Mucosa of descending colon (tissue), 3 donors: ENCODE measurements around the gene TGFBR2. TPM values are rescaled to one million over a fixed set of nuclear protein-coding genes. Genes with fewer than 3 reads are reported as not detected.
"Not testable (repeated sequence)": the region's sequence is repeated elsewhere in the genome, so short reads cannot be mapped to it uniquely, and the experiment has no call there.

Source experiments
- ATAC-seq: fragments of 200-7000 bp; cut with Tn5 transposase; one replicate; pipeline ENCODE4 v1.9.1; 2020; ENCODE audit warnings: mild to moderate bottlenecking, moderate library complexity
- DNase-seq, 3 donors: peaks; one replicate each; pipeline ENCODE4 v3.0.0-alpha.2; 2020
- H3K36me3 ChIP-seq: fragments of 200-600 bp; one replicate; pipeline ENCODE4 v1.8.0; 2021; ENCODE audit warnings: low read depth, mild to moderate bottlenecking
- H3K4me1 ChIP-seq: fragments of 200-600 bp; one replicate; pipeline ENCODE4 v1.8.0; 2021; ENCODE audit warnings: low read depth, mild to moderate bottlenecking
- H3K4me3 ChIP-seq: fragments of 200-600 bp; one replicate; pipeline ENCODE4 v1.8.0; 2021; ENCODE audit warnings: mild to moderate bottlenecking
- H3K9me3 ChIP-seq: fragments of 200-600 bp; one replicate; pipeline ENCODE4 v1.8.0; 2021; ENCODE audit warnings: mild to moderate bottlenecking
- CTCF ChIP-seq: fragments of 200-600 bp; IDR thresholded peaks from one replicate; pipeline ENCODE4 v1.8.0; 2022; ENCODE audit warnings: antibody characterized with exemption, mild to moderate bottlenecking
- intact Hi-C, 2 donors: fragments of 100-400 bp; cut with DNase I in 1 of 2; cut with micrococcal nuclease in 1 of 2; formaldehyde crosslinking; loops; one replicate each; pipeline versions ENCODE4 v1.11.0 to v1.11.1; 2022; cut with DNase I, micrococcal nuclease
- total RNA-seq, 3 donors: library from RNA; stranded (reverse); fragmentation: NEBNext Ultra II Directional in 2 of 3; extraction: Animal tissue kit (Norgen Biotek cat#: 25700) in 2 of 3; gene quantifications; one replicate each; pipeline versions ENCODE4 v1.2.1 to v1.2.4, GENCODE V29; 2021 to 2023
- donor health status: DM: no; HTN: no; CAD: no; lungs with moderate emphysema.
- donor health status: DM: no; HTN: no; CAD: no.
- donor health status: DM: no; HTN: yes; CAD: no.

TGFBR2 gene
- total RNA-seq, 3 donors from 2014 or later = 39.0 to 134 (median 71.4) TPM

DNA sequence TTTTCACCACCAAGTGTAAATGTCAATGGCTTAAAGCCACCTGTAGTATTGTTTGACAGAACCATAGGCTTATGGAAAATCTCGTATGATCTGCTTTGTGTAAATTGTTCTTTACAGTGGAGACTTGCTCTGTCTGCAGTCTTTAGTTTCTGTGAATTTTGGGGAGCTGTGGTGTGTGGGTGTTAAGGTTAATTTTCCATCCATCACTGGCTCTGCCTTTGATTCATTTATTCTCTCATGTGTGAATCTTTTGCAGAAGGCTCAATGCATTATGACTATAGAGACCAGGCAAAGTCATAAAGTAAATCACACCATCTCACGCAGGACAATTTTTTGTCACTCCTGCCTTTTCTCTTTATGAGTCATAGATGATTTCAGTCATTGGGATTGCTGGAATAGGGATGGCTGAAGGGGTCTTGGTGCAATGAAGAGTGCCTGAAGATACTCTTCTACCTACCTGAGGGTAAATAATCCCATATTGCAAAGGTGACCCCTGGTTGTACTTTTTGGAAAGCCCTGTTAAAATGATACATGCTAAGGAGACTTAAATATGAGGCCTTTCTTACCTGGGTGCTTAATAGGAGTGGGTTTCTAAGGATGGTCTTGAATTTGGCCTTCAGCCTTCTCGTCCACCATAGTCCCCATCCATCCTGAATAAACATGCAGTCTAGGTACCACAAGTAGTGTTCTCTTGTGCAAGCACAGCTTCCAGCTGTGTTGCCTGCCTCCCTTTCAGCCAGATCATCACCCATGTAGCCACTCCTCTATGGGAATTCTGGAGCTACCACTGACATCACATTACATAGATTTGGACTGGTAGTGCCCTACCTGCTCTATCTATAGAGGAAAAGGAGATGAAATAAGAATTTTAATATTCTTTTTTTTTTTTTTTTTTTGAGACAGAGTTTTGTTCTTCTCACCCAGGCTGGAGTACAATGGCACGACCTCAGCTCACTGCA, 14.3 kb downstream of the TGFBR2 start:
- H3K4me1 ChIP-seq = peaks cover 7% of the 10 kb centered on the region
- DNase-seq (no peak), ATAC-seq (peak; percentile 15)
- no peaks in the 10 kb centered on the region for H3K9me3 ChIP-seq
- intact Hi-C loops = no loop called here
- H3K4me3 ChIP-seq = no peak overlapping the region
- no peaks in the 10 kb centered on the region for H3K36me3 ChIP-seq
- no peak for TF ChIP-seq CTCF

- intact Hi-C loops = no loop called here
- no peak for DNase-seq
- no peak for TF ChIP-seq CTCF
- Histone ChIP-seq H3K4me1 (peaks cover 15% of the 10 kb centered on the region), H3K9me3 (no peaks in the 10 kb centered on the region), H3K36me3 (no peaks in the 10 kb centered on the region), H3K4me3 (no peak overlapping the region)
- no peak for ATAC-seq
These were observed 15.2 kb downstream of the TGFBR2 start for GRCh38 chr3:30621576-30621975.

DNA sequence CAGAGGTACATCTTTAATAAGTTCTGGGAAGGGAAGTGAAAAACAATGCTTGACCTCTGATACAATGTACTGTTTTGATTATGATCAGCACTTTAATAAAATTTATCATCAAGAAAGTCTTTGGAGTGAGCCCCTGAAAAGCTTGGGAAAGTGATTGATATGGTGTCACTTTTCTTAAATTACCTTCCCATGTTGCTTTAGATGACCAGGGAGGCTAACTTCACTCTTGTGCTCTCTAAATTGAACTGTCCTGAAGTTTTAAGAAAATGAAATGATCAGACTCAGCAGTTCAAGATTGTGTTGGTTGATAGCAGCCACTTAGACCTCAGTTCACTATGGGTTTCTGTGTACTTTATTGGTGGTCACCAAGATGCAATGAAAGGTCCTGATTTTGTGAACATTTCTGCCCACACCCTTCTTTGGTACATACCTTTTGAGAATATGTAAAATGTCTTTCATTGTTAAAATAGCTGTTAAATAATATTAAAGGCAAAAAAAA, 15.7 kb downstream of the TGFBR2 start:
- intact Hi-C loops = no loop called here
- no peaks in the 10 kb centered on the region for H3K9me3 ChIP-seq

GRCh38 chr3:30622790-30623189, 16.4 kb downstream of the TGFBR2 start:
- DNase-seq (no peak), ATAC-seq (no peak)
- H3K36me3 ChIP-seq = no peaks in the 10 kb centered on the region
- H3K4me3 ChIP-seq = no peak overlapping the region
- peaks cover 16% of the 10 kb centered on the region for H3K4me1 ChIP-seq
- no peak for TF ChIP-seq CTCF
- intact Hi-C loops = no loop called here
- H3K9me3 ChIP-seq = no peaks in the 10 kb centered on the region

More for the DNA sequence above, 15.7 kb downstream of the TGFBR2 start:
- Histone ChIP-seq H3K4me1 (peaks cover 16% of the 10 kb centered on the region), H3K36me3 (no peaks in the 10 kb centered on the region), H3K4me3 (no peak overlapping the region)
- no peak for DNase-seq
- TF ChIP-seq CTCF = no peak
- ATAC-seq = no peak

DNA sequence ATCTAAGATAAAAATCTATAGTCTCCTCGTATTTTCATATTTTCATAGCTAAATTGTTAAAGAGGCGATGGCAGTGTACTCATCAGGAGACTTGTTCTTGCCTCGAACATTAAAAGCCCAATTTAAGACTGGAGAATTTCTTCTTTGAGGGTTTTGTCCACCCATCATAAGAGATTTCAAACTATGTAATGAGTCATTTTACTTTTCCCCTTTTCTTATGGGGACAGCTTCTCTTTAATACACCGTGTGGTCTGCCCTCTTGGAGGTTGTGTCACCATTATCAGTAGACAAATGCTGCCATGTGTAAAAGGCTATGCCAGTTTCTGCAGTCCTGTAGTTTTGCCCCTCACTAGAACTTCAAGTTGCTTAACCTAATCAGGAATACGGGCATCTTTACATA, 16.9 kb downstream of the TGFBR2 start:
- intact Hi-C loops = no loop called here

DNA sequence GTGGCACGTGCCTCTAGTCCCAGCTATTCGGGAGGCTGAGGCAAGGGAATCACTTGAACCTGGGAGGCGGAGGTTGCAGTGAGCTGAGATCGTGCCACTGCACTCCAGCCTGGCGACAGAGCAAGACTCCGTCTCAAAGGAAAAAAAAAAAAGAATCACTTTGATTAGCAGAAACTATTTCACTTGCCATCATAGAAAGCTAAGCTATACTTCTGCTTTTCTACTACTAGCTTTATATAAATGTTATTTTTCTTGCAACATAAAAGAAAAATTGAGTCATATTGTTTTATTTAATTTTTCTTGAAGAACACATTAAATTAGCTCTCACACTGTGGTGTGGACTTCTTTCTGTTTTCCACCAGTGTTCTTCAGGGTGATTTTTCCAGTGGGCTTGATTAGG, 18.1 kb downstream of the TGFBR2 start:
- DNase-seq, intact Hi-C loops, H3K4me3 ChIP-seq, H3K9me3 ChIP-seq, ATAC-seq, H3K36me3 ChIP-seq: not testable (repeated sequence)
- H3K4me1 ChIP-seq = peaks cover 29% of the 10 kb centered on the region

More for the DNA sequence above, 16.9 kb downstream of the TGFBR2 start:
- Histone ChIP-seq H3K4me3 (no peak overlapping the region), H3K9me3 (no peaks in the 10 kb centered on the region), H3K4me1 (peaks cover 20% of the 10 kb centered on the region), H3K36me3 (no peaks in the 10 kb centered on the region)
- no peak for DNase-seq
- TF ChIP-seq CTCF = no peak
- ATAC-seq = no peak
